ENCODE data around the gene ARAP1. TPM values are rescaled to one million over a fixed set of nuclear protein-coding genes. Genes with fewer than 3 reads are reported as not detected.
A peak's percentile ranks its signal among the peaks of the same experiment; 100 is the strongest.

ARAP1 gene
- total RNA-seq, 1 experiment from 2014 or later = 26.4 TPM

GRCh38 chr11:72762641-72763304 is 10.6 kb upstream of the ARAP1 start:
- Histone ChIP-seq H3K4me1 (replicated peaks) (peaks cover 18% of the 10 kb centered on the region), H3K4me3 (no peak overlapping the region), H3K9me3 (replicated peaks) (no peaks in the 10 kb centered on the region), H3K27ac (no peak overlapping the region), H3K36me3 (no peaks in the 10 kb centered on the region), H3K27me3 (replicated peaks) (no peaks in the 10 kb centered on the region)
- DNase-seq (ENCODE audit: low read depth in 1 of 2, low spot score in 2 of 2) = no peak

GRCh38 chr11:72760539-72761405 is 8.6 kb upstream of the ARAP1 start:
- Histone ChIP-seq H3K9me3 (replicated peaks) (no peaks in the 10 kb centered on the region), H3K4me3 (no peak overlapping the region), H3K4me1 (replicated peaks) (peaks cover 18% of the 10 kb centered on the region), H3K27ac (no peak overlapping the region), H3K36me3 (no peaks in the 10 kb centered on the region), H3K27me3 (replicated peaks) (no peaks in the 10 kb centered on the region)
- DNase-seq (ENCODE audit: low read depth in 1 of 2, low spot score in 2 of 2) = no peak

GRCh38 chr11:72759468-72759985 is 7.3 kb upstream of the ARAP1 start:
- H3K27me3 ChIP-seq (replicated peaks) = no peaks in the 10 kb centered on the region
- H3K36me3 ChIP-seq = no peaks in the 10 kb centered on the region
- peaks cover 18% of the 10 kb centered on the region for H3K4me1 ChIP-seq (replicated peaks)
- DNase-seq (ENCODE audit: low read depth in 1 of 2, low spot score in 2 of 2) = no peak
- peak overlapping the region; percentile 4; the same call in 1 of the 2 replicates for H3K4me3 ChIP-seq
- no peak overlapping the region for H3K27ac ChIP-seq
- no peaks in the 10 kb centered on the region for H3K9me3 ChIP-seq (replicated peaks)

- Histone ChIP-seq H3K27me3 (replicated peaks) (no peaks in the 10 kb centered on the region), H3K9me3 (replicated peaks) (no peaks in the 10 kb centered on the region), H3K4me1 (replicated peaks) (peaks cover 18% of the 10 kb centered on the region), H3K4me3 (peak overlapping the region; percentile 4; the same call in 1 of the 2 replicates), H3K36me3 (no peaks in the 10 kb centered on the region), H3K27ac (peak overlapping the region; percentile 58)
- peak; percentile 71 to 88 for DNase-seq (ENCODE audit: low read depth in 1 of 2, low spot score in 2 of 2)
These were observed 6.6 kb upstream of the ARAP1 start for GRCh38 chr11:72758690-72759389.

- Histone ChIP-seq H3K27ac (peak overlapping the region; percentile 58), H3K27me3 (replicated peaks) (no peaks in the 10 kb centered on the region), H3K4me3 (no peak overlapping the region), H3K9me3 (replicated peaks) (no peaks in the 10 kb centered on the region), H3K4me1 (replicated peaks) (peaks cover 21% of the 10 kb centered on the region), H3K36me3 (no peaks in the 10 kb centered on the region)
- peak in 1 of 2 experiments; percentile 12 for DNase-seq (ENCODE audit: low read depth in 1 of 2, low spot score in 2 of 2)
These were observed 6.1 kb upstream of the ARAP1 start for GRCh38 chr11:72758304-72758689.

- Histone ChIP-seq H3K36me3 (no peaks in the 10 kb centered on the region), H3K9me3 (replicated peaks) (no peaks in the 10 kb centered on the region), H3K27me3 (replicated peaks) (no peaks in the 10 kb centered on the region), H3K4me3 (no peak overlapping the region), H3K27ac (no peak overlapping the region), H3K4me1 (replicated peaks) (peaks cover 32% of the 10 kb centered on the region)
- no peak for DNase-seq (ENCODE audit: low read depth in 1 of 2, low spot score in 2 of 2)
These were observed 3.6 kb upstream of the ARAP1 start for GRCh38 chr11:72755713-72756285.

- DNase-seq (ENCODE audit: low read depth in 1 of 2, low spot score in 2 of 2) = no peak
- H3K36me3 ChIP-seq = no peaks in the 10 kb centered on the region
- H3K4me1 ChIP-seq (replicated peaks) = peaks cover 32% of the 10 kb centered on the region
- no peaks in the 10 kb centered on the region for H3K27me3 ChIP-seq (replicated peaks)
- no peak overlapping the region for H3K27ac ChIP-seq
- no peak overlapping the region for H3K4me3 ChIP-seq
- no peaks in the 10 kb centered on the region for H3K9me3 ChIP-seq (replicated peaks)
These were observed 2.4 kb upstream of the ARAP1 start for GRCh38 chr11:72754544-72755155.

- H3K27me3 ChIP-seq (replicated peaks) = no peaks in the 10 kb centered on the region
These were observed 1.9 kb upstream of the ARAP1 start for GRCh38 chr11:72754149-72754543.

GRCh38 chr11:72753341-72754148 is 1.3 kb upstream of the ARAP1 start:
- no peak overlapping the region for H3K4me3 ChIP-seq
- no peaks in the 10 kb centered on the region for H3K27me3 ChIP-seq (replicated peaks)
- peaks cover 22% of the 10 kb centered on the region for H3K4me1 ChIP-seq (replicated peaks)
- peak overlapping the region; percentile 71; the same call in 1 of the 2 replicates for H3K27ac ChIP-seq
- DNase-seq (ENCODE audit: low read depth in 1 of 2, low spot score in 2 of 2) = no peak
- H3K9me3 ChIP-seq (replicated peaks) = no peaks in the 10 kb centered on the region
- no peaks in the 10 kb centered on the region for H3K36me3 ChIP-seq

More at GRCh38 chr11:72754149-72754543, 1.9 kb upstream of the ARAP1 start:
- Histone ChIP-seq H3K9me3 (replicated peaks) (no peaks in the 10 kb centered on the region), H3K36me3 (no peaks in the 10 kb centered on the region), H3K27ac (no peak overlapping the region), H3K4me3 (no peak overlapping the region), H3K4me1 (replicated peaks) (peaks cover 28% of the 10 kb centered on the region)
- no peak for DNase-seq (ENCODE audit: low read depth in 1 of 2, low spot score in 2 of 2)

GRCh38 chr11:72751116-72752087 is 806 bp downstream of the ARAP1 start:
- H3K4me1 ChIP-seq (replicated peaks) = peaks cover 15% of the 10 kb centered on the region
- peak overlapping the region; percentile 66 for H3K4me3 ChIP-seq
- DNase-seq (ENCODE audit: low read depth in 1 of 2, low spot score in 2 of 2) = no peak
- H3K27ac ChIP-seq = 0 out of 2 replicates have a peak overlapping the region, but pooled peaks have one; percentile 71
- H3K36me3 ChIP-seq = no peaks in the 10 kb centered on the region
- no peaks in the 10 kb centered on the region for H3K27me3 ChIP-seq (replicated peaks)
- H3K9me3 ChIP-seq (replicated peaks) = no peaks in the 10 kb centered on the region

GRCh38 chr11:72750556-72751115 is 1.6 kb downstream of the ARAP1 start:
- H3K27ac ChIP-seq = no peak overlapping the region
- peaks cover 15% of the 10 kb centered on the region for H3K4me1 ChIP-seq (replicated peaks)
- H3K9me3 ChIP-seq (replicated peaks) = no peaks in the 10 kb centered on the region
- DNase-seq (ENCODE audit: low read depth in 1 of 2, low spot score in 2 of 2) = no peak
- no peak overlapping the region for H3K4me3 ChIP-seq
- no peaks in the 10 kb centered on the region for H3K36me3 ChIP-seq
- H3K27me3 ChIP-seq (replicated peaks) = no peaks in the 10 kb centered on the region

All from SJSA1 (cell line).